ENCODE data around the gene ZNF311.

ZNF311 gene

DNA sequence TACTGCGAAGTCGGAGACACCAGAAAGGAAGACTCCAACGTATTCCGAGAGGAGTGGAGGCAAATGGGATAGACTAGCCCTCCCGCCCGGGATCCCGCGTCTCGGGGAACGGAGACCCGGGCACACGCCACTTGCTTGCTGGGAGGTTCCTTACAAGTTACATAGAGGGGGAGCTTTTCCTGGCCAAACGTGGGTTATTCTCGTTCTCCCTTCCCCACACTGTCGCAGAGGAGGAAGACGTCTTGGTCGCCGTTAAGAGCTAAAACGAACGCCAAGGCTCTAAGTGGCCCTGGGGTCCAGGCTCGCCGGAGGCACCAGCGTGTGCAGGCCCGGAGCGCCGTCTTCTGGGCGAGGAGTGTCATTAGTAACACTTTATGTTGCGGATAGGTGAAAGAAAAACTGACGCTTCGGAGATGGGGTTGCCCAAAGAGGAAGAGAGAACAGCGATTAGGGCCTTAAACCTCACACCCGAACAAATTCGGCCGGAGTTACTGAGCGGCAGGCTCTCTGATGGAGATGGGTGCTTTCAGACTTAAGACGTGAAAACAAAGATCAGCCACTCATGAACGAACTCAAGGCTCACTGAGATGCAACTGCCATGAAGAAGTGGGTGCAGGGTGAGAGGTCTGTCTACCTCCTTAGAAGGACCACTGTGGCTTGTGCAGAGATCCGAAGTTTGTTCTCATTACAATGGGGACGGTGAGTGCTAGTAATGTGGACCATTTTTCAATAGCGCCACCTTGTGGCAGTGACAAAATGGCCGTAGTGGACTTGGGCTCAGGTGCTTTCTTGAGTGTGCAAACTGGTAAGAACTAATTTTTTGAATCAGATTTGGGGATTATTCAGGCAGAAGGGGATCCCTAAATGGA lies 11.7 kb upstream of the ZNF311 start:
- Histone ChIP-seq H3K4me1 (ENCODE audit: insufficient read depth, poor library complexity, severe bottlenecking) (no peaks in the 10 kb centered on the region), H3K36me3 (ENCODE audit: low read depth) (no peaks in the 10 kb centered on the region), H3K27me3 (ENCODE audit: insufficient read depth, poor library complexity, severe bottlenecking) (no peaks in the 10 kb centered on the region), H3K9me3 (ENCODE audit: severe bottlenecking) (no peaks in the 10 kb centered on the region), H3K4me3 (ENCODE audit: severe bottlenecking) (peak overlapping the region; percentile 33), H3K27ac (ENCODE audit: poor library complexity, severe bottlenecking) (peak overlapping the region; percentile 54)
- ATAC-seq (ENCODE audit: low read depth) (peak; percentile 62), DNase-seq (ENCODE audit: low spot score) (peak; percentile 67)
- TF ChIP-seq, protein P1, sequence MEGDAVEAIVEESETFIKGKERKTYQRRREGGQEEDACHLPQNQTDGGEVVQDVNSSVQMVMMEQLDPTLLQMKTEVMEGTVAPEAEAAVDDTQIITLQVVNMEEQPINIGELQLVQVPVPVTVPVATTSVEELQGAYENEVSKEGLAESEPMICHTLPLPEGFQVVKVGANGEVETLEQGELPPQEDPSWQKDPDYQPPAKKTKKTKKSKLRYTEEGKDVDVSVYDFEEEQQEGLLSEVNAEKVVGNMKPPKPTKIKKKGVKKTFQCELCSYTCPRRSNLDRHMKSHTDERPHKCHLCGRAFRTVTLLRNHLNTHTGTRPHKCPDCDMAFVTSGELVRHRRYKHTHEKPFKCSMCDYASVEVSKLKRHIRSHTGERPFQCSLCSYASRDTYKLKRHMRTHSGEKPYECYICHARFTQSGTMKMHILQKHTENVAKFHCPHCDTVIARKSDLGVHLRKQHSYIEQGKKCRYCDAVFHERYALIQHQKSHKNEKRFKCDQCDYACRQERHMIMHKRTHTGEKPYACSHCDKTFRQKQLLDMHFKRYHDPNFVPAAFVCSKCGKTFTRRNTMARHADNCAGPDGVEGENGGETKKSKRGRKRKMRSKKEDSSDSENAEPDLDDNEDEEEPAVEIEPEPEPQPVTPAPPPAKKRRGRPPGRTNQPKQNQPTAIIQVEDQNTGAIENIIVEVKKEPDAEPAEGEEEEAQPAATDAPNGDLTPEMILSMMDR (IDR thresholded peaks at IDR 0.05; ENCODE audit: poor library complexity, severe bottlenecking): peak; percentile 87

DNA sequence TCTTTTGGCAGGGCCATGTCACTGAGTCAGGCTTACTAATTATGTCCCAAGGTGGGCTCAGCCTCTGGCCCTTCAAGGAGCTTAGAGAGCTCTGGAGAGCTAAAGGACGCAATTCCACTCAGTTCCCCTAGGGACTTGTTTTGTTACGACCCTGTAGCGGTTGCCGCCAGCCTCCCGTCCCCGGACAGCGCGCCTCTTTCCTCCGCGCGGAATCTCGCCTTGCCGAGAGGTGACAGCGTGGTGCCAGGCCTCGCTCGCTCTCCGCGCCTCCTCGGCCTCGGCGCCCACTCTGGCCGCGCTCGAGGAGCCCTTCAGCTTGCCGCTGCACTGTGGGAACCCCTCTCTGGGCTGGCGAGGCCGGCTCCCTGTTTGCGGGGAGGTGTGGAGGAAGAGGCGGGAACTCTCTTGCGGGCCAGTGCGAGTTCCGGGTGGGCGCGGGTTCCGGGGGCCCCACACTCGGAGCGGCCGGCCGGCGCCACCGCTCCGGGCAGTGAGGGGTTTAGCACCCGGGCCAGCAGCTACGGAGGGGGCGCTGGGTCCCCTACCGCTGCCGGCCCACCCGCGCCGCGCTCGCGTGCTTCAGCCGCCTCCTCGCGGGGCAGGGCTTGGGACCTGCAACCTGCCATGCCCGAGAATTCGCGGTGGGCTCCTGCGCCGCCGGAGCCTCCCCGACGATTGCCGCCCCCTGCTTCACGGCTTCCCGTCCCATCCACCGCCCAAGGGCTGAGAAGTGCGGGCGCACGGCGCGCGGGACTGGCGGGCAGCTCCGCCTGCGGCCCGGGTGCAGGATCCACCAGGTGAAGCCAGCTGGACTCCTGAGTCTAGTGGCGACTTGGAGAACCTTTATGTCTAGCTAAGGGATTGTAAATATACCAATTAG lies 9.9 kb upstream of the ZNF311 start:
- no peaks in the 10 kb centered on the region for H3K4me1 ChIP-seq (ENCODE audit: insufficient read depth, poor library complexity, severe bottlenecking)
- peak; percentile 53 for ATAC-seq (ENCODE audit: low read depth)
- DNase-seq (ENCODE audit: low spot score): peak; percentile 56

DNA sequence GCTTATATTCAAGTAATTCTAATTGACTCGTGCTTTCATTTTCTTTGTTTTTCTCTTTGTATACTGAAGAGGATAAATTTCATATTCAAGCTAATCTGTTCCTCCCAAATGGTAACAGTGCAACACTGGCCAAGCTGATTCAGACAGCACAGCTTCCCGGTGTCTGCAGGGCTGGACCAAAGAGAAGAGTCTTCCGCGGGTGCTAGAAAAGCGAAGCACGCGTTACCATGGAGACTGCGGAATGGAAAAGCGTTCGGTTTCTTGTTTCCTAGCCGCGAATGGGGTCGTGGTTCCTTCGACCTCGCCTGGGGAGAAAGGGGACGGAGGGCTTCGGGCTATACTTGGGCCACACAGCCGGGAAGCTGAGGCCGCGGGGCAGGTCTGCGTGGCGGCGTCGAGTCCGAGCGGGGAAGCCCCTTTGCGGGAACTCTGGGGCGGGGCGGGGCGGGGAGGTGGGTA lies 6.2 kb upstream of the ZNF311 start:
- no peaks in the 10 kb centered on the region for H3K9me3 ChIP-seq (ENCODE audit: severe bottlenecking)
- H3K4me1 ChIP-seq (ENCODE audit: insufficient read depth, poor library complexity, severe bottlenecking): no peaks in the 10 kb centered on the region
- H3K27ac ChIP-seq (ENCODE audit: poor library complexity, severe bottlenecking): no peak overlapping the region
- peak overlapping the region; percentile 32 for H3K4me3 ChIP-seq (ENCODE audit: severe bottlenecking)
- no peaks in the 10 kb centered on the region for H3K27me3 ChIP-seq (ENCODE audit: insufficient read depth, poor library complexity, severe bottlenecking)
- DNase-seq (ENCODE audit: low spot score): no peak
- no peaks in the 10 kb centered on the region for H3K36me3 ChIP-seq (ENCODE audit: low read depth)
- TF ChIP-seq, protein P1 (IDR thresholded peaks at IDR 0.05; ENCODE audit: poor library complexity, severe bottlenecking): no peak
- peak; percentile 50 for ATAC-seq (ENCODE audit: low read depth)

More for the DNA sequence above, 9.9 kb upstream of the ZNF311 start:
- Histone ChIP-seq H3K27ac (ENCODE audit: poor library complexity, severe bottlenecking) (peak overlapping the region; percentile 33), H3K36me3 (ENCODE audit: low read depth) (no peaks in the 10 kb centered on the region), H3K4me3 (ENCODE audit: severe bottlenecking) (peak overlapping the region; percentile 46), H3K27me3 (ENCODE audit: insufficient read depth, poor library complexity, severe bottlenecking) (no peaks in the 10 kb centered on the region), H3K9me3 (ENCODE audit: severe bottlenecking) (no peaks in the 10 kb centered on the region)
- TF ChIP-seq, protein P1 (IDR thresholded peaks at IDR 0.05; ENCODE audit: poor library complexity, severe bottlenecking): no peak

DNA sequence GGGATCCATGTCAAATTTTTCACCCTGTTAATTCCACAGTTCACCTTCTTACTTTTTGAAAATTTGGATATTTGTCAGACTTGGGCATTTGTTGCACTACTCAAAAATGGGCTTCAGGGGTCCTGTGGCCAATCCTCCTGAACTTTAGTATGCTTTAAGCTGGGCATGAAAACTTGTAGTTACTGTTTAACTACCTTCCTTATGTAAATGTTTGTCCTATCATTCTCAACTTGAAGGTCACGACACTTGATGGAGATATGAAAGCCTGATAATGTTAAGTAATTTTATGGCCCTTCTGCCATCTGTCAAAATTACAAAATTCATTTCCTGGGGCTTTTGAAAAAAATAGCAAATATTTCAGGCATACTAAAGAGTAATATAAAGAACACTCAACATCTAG lies 4.2 kb upstream of the ZNF311 start:
- no peaks in the 10 kb centered on the region for H3K36me3 ChIP-seq (ENCODE audit: low read depth)
- H3K4me3 ChIP-seq (ENCODE audit: severe bottlenecking): no peak overlapping the region
- H3K4me1 ChIP-seq (ENCODE audit: insufficient read depth, poor library complexity, severe bottlenecking): peaks cover 7% of the 10 kb centered on the region
- DNase-seq (ENCODE audit: low spot score) (no peak), ATAC-seq (ENCODE audit: low read depth) (no peak)
- no peak overlapping the region for H3K27ac ChIP-seq (ENCODE audit: poor library complexity, severe bottlenecking)
- no peaks in the 10 kb centered on the region for H3K27me3 ChIP-seq (ENCODE audit: insufficient read depth, poor library complexity, severe bottlenecking)
- TF ChIP-seq, protein P1 (IDR thresholded peaks at IDR 0.05; ENCODE audit: poor library complexity, severe bottlenecking): no peak
- no peaks in the 10 kb centered on the region for H3K9me3 ChIP-seq (ENCODE audit: severe bottlenecking)

Measured in RWPE2 (cell line).